NCI-H526 treated with DMSO at 0.1 percent for 48 hours (cell line): ENCODE results near the gene ARPP21.

Experiments used
- DNase-seq: peaks from one replicate; lab custom pipeline; 2025; lab: John Stamatoyannopoulos, UW

The ARPP21 gene

DNA sequence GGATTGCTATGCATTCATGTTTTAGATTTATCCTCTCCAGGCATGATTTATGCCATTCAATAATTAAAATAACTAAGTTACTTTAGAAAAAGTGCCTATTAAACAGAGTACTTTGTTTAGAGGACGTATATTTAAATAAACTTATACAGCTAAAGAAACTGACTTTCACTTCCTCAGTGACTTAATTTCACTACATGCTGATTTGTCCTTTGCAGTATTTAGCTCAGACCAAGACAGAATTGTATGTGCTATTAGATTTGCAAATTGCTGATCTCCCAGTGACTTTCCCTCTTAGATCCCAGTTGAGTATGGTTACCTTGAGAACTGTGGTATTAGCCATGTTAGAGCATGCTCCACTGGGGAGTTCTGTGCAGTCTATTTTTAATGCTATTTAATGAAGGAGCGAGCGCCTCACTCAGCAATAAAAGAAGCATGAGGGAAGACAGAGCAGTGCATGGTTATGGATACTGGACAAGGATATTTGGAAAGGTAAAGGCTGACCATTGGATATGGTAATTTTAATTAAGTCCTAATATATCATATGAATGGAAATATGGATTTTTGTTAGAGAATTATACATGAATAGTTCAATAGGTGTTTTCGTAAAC is 2.7 kb downstream of the ARPP21 start:
- no peak for DNase-seq

DNA sequence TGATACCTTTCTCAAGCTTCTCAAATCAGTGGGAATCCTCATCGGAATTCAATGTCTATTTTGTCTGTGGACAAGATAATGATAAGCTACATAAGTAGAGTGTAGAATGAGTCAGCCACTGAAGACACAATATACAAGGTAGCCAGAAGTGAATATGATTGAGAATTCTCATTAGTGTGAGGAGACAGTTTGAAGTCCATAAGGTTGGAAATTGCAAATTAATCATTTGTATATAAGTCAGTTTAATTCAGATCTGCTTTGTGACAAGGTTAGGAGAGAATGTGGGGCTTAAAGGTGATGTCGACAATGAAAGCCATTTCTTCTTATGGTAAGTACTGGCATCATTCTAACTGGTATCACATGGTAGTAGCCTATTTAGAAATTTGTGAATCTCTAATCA is 4.2 kb downstream of the ARPP21 start:
- DNase-seq, result no peak

GRCh38 chr3:35644451-35644850 is 5.1 kb downstream of the ARPP21 start:
- DNase-seq, result no peak

DNA sequence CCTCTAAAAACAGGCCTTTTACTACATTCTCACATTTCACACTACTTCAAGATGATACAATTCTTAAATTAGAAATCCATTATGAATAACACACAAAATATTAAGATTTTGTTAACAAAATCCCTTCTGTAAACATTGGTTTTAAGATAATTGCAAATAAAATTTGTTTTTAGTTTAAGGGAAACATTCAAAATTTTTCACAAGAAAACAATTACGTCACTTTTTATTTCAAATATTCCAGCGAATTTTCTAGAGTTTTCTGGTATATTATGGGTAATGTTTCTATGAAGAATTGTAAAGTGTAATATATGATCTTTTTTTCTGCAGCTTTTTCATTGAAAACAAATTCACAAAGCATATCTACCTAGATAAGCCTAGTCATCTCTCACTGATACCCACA is 5.9 kb downstream of the ARPP21 start:
- DNase-seq, result no peak

- DNase-seq, result no peak
Measured at GRCh38 chr3:35646081-35646480, 6.8 kb downstream of the ARPP21 start.

DNA sequence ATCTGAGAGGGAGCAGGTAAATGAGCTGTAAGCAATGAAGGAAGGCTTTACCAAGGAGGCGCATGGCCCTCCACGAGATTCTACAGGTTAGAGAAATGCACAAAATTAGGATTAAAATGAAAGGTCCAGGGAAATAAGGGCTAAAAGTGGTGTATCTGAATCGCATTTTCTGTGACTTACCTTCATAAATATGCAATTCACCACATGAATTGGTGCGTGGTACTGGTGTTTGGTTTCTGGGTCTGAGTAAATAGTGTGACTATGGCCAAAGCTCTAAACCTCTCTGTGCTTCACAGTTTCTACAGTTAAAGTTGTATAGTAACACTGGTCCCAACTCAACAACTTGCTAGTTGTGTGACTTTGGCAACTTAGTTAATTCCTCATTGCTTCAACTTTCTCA is 8.1 kb downstream of the ARPP21 start:
- DNase-seq, result no peak

GRCh38 chr3:35648347-35648746 is 9.0 kb downstream of the ARPP21 start:
- DNase-seq, result no peak

- no peak for DNase-seq
Measured at GRCh38 chr3:35649405-35649804, 10.1 kb downstream of the ARPP21 start.

GRCh38 chr3:35651426-35651825 is 12.1 kb downstream of the ARPP21 start:
- no peak for DNase-seq

GRCh38 chr3:35651851-35652250 is 12.5 kb downstream of the ARPP21 start:
- no peak for DNase-seq

GRCh38 chr3:35653347-35653746 is 14.0 kb downstream of the ARPP21 start:
- no peak for DNase-seq

DNA sequence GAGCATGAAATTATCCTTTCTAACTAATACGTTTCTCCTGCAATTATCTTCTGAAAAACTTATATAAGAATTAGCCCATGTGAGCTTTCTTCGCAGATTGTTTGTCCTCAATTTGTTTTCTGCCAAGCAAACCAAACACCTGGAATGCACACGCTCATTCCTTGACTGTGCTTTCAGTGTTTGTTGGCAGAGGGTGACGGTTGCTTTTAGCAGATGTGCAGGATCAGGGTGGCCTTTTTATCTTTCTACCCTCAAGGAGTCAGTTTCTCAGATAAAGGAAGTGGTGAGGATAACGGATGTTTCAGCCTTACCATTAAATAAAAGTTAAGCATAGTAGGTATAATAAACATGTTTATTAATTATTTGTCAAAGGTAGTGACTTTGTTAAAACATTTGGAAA is 15.2 kb downstream of the ARPP21 start:
- no peak for DNase-seq

- DNase-seq, result no peak
Measured at GRCh38 chr3:35658686-35659085, 19.4 kb downstream of the ARPP21 start.

DNA sequence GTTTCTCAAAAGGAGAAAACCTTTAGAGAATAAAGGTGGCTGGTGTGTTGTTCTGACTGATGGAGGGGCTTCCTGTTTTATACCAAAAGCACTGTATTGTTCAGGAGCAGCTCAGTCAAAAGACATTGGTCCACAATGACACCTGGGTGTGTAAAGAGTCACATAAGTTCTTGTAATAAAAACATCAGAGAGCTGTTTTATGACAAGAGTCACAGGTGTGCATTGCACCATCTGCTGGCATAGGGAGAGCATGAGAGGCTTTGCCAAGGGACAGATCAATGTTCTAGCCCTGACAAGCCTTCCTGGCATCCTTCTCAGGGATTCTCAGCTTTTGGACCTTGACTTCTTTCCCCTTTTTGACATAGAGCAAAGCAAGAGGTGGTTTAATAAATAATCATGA is 20.4 kb downstream of the ARPP21 start:
- peak; percentile 34 for DNase-seq

- no peak for DNase-seq
Measured at GRCh38 chr3:35663471-35663870, 24.1 kb downstream of the ARPP21 start.

DNA sequence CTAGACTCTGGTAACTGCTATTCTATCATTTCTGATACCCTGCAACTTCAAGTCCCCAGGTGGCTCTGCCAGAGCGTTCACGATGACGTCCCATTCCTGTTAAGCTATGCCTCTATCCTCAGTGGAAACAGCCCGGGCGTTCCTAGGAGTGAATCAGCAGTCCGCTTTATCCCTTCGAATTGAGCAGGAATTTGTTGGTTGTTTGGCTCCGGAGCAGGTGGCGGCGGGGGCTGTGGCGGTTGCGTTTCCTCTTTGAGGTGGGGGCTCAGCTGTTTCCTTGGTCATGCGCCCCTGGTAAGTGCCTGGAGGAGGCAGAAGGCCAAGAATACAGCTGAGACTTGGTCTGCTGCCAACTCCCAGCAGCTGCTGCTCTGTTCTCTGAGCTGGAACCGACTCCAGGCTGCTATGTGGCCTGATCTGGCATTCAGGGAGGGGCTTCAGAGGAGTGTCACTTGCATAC is 25.2 kb downstream of the ARPP21 start:
- peak; percentile 64 for DNase-seq

GRCh38 chr3:35665390-35666055 is 26.2 kb downstream of the ARPP21 start:
- no peak for DNase-seq

DNA sequence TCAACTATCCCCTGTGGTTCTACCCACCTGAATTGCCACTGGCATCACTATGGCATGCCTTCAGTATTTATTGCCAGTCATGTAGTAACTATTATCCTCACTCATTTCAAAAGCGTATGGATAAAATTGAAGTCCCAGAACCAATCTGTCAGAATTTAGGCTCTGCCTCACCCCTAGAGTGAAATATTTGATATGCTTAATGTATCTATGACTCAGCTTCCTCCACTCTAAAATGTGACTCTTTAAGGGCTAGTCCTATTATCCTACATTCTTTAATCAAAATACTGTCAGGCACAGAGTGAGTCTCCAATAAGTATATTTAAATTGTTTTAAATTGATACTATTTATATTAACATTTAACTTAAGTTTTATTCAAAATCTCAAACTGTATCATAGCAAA is 27.6 kb downstream of the ARPP21 start:
- DNase-seq, result no peak

- no peak for DNase-seq
Measured at GRCh38 chr3:35670408-35670965, 31.2 kb downstream of the ARPP21 start.

DNA sequence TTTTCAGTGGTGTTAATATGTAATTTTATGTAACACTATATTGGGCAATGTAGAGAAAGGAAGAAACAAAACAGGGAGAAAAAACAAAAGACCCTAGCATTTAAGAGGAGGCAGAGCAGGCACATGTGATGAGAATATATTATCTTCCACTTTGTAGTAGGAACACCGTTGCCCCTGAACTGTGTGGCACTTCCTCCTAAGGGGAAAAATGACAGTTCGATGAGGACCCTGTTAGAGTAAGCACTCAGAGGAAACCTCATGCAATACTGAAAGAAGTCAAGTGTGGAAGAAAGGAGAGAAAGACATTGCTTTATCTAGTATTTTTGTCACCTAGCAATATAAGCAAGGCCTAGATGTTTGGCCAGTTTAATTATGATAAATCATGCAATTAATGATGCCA is 32.2 kb downstream of the ARPP21 start:
- DNase-seq, result no peak

DNA sequence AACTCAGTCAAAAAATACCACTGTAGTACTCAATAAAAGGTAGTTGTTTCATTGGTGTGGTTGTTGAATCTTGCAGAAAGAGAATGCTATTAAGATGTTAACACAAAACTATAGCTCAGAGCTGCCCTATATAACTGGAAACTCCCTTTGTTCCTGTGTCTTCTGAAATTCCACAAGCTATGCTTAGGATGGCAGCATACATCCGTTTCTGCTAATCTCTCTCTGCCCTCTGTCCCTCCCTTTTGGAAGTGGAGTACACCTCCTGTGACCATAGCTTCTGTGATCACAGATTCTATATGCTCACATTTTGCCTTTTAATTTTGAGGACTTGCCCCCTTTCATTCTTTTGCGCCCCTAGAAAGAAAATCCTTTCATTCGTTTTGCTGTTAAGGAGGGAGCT is 33.7 kb downstream of the ARPP21 start:
- DNase-seq, result no peak

GRCh38 chr3:35674451-35675109 is 35.3 kb downstream of the ARPP21 start:
- DNase-seq, result no peak

DNA sequence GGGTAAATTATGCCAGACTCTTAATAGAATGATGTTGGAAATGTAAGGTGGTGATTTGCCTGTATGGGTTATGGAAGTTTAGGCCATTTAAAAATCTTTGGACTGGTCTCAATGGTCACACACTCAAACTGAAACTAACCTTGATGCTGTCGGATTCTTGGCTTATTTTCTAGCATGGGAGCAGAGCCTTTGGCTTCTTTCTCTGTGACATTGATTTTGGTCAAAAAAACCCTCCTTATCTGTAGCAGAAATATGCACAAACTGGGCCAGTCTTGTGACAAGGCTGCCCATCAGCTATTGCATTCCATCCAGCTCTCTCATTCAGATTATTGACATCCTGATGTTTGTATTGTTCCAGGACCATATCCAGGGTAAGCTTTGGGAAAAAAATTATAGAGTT is 35.9 kb downstream of the ARPP21 start:
- DNase-seq, result no peak
